Fibroblast of skin of abdomen (primary cell): ENCODE results near the gene CLMN.
A peak's percentile ranks its signal among the peaks of the same experiment; 100 is the strongest.

Experiments used
- DNase-seq: peaks from one replicate; pipeline ENCODE4 v3.0.0-alpha.2; 2013

The CLMN gene

GRCh38 chr14:95260537-95261361 is 59.0 kb downstream of the CLMN start:
- DNase-seq = peak; percentile 95

DNA sequence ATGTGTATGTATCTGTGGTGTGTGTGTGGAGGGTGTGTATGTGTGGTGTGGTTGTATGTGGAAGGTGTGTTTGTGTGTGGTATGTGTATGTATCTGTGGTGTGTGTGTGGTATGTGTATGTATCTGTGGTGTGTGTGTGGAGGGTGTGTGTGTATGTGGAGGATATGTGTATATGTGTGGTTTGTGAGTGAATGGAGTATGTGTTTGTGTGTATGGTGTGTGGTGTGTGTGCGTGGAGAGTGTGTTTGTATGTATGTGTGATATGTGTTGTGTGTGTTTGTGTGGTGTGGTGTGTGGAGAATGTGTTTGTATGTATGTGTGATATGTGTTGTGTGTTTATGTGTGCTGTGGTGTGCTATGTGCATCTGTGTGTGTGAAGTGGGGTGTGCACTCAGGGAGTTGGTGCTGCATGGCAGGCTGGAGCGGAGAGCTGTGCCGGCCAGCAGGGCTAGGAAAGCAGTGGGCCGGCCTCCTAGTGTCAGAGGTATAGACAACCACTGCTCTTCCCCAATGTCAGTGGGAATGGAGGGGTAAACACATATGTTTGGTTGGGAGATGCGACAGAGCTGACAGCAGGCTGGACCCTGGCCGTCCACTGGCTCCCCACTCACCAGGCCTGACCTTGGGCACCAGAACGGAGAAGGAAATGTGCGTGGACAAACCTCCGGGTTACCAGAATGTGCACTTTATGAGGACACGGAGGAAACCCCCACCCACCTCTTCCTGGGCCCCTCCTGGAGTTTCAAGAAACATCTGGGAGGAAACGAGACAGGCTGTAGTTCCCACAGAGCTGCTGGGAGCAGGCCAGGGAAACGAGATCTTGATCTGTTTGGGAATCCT is 60.7 kb downstream of the CLMN start:
- DNase-seq = no peak

DNA sequence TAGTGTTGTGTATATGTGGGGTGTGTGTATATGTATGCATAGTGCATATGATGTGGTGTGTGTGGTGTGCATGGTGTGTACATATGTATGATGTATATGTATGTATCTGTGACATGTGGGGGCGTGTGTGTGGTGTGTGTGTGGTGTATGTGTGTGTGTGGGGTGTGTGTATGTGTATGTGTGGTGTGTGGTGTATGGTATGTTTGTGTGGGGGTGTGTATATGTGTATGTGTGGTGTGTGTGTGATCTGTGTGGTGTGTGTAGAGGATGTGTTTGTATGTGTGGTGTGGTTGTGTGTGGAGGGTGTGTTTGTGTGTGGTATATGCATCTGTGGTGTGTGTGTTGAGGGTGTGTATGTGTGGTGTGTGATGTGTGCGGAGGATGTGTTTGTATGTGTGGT is 61.6 kb downstream of the CLMN start:
- DNase-seq = no peak

DNA sequence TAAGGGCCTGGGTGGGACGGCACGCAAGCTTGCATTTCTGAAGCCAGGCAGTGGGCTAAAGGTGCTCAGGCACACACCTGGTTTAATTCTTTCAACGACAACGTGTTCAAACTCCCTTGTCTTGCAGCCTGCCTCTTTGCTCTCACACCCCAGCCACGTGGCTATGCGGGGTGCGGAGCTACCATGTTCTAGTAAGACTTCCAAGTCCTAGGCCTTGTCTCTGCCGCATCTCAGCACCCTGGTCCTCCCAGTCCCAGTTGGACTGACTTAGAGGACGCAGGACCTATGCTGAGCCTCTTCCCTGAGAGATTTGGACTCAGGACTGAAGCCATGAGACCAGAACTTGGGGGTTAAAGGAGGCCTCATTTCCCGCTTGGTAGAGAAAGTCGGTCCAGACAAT is 62.2 kb downstream of the CLMN start:
- DNase-seq = no peak

DNA sequence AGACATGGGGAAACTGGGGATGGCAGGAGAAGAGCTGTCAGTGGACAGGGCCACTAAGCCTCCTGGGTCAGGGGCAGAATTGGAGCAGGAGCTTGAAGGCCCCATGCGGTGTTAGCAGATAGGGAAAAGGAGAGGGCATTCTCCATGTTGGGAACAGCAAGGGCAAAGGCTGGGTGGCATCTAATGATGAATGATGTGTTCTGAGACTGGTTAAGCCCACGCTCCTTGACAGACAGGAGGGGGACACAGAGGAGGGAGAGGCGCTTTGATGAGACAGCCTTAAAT is 63.0 kb downstream of the CLMN start:
- no peak for DNase-seq

GRCh38 chr14:95256002-95256775 is 63.5 kb downstream of the CLMN start:
- DNase-seq = no peak

GRCh38 chr14:95255487-95255886 is 64.2 kb downstream of the CLMN start:
- DNase-seq = peak; percentile 70

DNA sequence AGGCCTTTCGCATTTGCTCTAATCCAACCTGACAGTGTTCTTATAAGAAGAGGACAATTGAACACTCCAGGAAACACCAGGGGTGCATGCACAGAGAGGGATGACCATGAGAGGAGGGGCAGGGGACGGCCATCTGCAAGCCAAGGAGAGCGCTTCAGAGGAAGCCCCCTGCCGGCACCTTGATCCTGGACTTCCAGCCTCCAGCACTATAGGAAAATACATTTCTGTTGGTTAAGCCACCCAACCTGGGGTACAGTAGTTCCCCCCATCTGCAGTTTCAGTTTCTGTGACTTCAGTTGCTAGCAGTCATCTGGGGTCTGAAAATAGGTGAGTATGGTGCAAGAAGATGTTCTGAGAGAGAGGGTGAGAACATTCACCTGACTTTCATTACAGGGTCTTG is 64.7 kb downstream of the CLMN start:
- no peak for DNase-seq

- peak; percentile 54 for DNase-seq
Observed at GRCh38 chr14:95254288-95254687, 65.4 kb downstream of the CLMN start.

GRCh38 chr14:95253039-95253630 is 66.6 kb downstream of the CLMN start:
- DNase-seq = peak; percentile 26

- no peak for DNase-seq
Observed at GRCh38 chr14:95252219-95252618, 67.5 kb downstream of the CLMN start.

GRCh38 chr14:95250936-95251335 is 68.8 kb downstream of the CLMN start:
- DNase-seq = no peak

DNA sequence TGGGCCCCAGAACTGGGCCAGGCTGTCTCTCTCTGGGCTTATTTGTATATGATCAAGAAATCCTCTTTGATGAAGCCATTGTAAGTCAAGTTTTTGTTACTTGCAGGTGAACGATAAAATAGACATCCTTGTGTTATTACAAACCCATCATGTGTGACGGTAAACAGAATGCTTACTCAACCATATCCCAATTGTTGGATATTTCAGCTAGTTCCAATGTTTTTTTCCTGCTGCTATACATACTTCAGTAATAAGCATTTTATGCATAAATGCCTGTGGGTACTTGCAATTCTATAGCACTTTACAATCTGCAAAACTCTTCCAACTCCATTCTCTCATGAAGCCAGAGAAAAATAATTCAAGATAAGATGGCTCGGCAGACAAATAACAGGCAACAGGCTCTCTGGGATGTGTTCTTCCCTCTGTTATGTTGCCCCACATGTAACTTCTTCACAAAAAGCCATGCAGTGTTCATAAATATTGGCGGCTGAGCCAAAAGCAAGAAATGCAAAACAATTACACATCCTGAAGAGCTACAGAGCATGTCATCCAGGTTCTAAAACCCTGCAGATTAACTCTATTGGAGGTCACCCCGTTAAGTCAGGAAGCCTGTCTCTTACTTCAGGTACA is 69.5 kb downstream of the CLMN start:
- peak; percentile 33 for DNase-seq

DNA sequence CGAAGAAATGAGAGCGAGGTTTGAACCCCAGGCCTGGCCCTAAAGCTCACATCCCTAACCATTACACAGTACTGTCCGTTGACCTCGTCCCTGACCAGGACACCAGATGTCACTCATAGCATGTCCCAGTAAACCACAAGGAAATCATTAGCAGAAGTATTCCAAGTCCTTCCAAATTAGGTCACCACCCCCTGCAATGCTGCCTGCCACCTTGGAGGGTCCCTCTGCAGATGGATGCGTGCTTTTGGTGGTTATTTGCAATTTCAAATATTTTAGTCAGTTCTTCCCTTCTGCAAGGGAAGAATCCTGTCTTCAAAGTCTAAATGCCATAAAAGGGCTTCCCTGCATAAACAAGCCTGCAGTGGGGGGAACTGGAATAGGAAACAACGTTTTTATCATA is 71.3 kb downstream of the CLMN start:
- DNase-seq = peak; percentile 89

DNA sequence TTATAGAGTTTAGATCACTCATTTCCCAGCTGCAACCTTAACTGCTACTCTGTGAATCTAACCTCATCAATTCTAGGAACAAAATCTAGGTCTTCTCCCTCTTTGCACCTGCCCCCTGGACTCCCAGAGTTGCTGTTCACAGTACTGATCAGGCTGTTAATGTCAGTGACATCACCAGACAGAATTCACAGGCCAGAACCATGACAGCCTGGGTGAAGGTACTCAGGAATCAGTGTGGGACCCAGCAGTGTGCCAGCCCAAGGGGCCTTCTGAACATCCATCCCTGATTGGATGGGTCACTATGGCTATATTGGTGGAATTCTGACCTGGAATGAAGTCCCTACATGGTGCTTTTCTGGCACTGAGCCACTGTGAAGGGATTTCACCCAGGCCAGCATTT is 72.8 kb downstream of the CLMN start:
- no peak for DNase-seq

- no peak for DNase-seq
Observed at GRCh38 chr14:95245334-95245733, 74.4 kb downstream of the CLMN start.

GRCh38 chr14:95244587-95244986 is 75.1 kb downstream of the CLMN start:
- DNase-seq = no peak

DNA sequence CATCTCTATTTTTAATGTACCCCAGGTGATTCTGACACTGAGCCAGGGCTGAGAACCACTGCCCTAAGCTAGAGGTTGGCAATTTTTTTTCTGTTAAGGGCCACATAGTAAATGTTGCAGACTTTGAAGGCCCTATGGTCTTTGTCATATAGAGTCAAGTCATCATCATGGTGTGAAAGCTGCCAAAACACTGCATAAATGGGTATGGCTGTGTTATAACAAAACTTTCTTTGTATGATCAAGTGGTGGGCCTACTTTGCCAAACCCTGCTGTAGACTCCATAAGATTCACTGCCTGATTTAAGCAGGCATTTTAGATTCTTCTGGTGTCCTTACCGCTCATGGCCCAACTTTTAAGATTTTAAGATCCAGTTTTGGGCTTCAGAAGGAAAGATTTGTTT is 76.8 kb downstream of the CLMN start:
- DNase-seq = no peak

DNA sequence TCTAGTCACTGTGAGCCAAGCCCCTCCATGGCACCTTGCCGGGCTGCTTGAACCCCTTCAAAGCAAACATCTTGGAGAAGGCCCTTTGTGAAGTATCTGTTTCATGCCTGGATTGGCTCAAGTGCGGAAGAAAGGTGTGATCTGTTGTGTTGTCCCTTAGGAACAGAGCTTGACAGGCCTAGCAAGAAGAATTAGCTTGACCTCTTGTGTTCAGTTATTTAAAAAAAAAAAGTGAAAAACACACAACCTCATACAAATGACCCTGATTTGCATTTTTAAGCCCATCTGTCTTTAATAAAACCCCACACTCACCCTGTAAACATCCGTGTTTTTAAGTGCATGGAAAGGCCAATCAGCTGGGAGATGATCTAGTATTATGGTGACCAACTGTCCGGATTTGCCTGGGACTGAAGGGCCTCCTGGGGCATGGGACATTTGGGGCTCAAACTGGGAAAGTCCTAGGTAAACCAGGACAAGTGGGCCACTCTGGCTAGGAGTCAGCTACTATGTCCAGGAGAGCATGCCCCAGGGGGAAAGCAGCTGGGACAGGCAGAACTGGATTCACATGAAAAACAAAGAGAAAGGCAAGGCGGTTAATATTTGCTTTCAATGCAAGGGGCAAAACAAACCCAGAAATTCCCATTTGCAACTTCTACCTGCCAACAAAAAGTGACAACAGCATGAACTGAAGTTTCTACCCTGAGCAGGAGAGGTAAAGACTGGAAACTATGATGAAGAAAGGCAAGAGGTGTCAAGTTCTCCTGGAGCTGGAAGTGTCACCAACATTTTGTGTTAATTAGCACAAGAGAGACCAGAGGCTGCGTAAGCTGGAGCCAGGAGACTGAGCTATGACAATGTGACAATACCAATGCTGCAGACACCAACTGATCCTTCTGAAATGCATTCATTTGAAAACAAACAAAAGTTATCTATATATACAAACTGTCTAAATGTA is 78.6 kb downstream of the CLMN start:
- DNase-seq = peak; percentile 59

- DNase-seq = no peak
Observed at GRCh38 chr14:95238487-95239298, 81.0 kb downstream of the CLMN start.
